Measurements from ENCODE around the gene ABHD17C. TPM values are rescaled to one million over a fixed set of nuclear protein-coding genes. Genes with fewer than 3 reads are reported as not detected.

Gene ABHD17C
- total RNA-seq, 2 experiments from 2014 or later, result 6.1 to 9.0 TPM

DNA sequence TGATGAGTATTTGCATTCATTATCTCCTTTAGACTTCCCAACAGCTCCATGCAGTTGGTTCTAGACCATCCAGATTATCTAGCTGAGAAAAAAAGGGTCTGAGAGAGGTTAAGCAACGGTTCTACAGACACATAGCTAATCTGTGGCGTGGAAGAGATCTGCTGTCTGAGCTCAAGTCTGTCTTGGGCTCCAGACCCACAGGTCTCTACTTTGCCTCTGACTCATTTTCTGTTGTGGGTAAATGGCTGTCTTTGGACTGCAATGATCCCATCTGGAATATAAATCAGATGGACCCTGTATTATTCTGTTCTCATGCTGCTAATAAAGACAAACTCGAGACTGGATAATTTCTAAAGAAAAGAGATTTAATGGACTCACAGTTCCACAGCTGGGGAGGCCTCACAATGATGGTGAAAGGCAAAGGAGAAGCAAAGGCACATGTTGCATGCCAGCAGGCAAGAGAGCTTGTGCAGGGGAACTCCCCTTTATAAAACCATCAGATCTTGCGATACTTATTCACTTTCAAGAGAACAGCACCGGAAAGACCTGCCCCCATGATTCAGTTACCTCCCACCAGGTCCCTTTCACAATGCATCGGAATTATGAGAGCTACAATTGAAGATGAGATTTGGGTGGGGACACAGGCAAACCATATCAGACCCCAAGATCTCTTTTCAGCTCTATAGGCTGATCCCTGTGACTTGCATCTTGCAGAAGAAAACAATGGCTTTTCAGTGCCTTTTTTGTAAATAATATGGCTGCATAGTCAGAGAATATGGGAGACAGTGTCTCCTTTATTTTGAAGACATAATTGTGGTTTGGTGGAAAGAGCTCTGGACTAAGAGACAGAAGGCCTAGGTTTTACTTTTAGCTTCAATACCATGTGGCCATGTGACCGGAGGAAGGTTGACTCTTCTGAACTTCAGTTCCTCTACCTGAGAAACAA lies 108.7 kb downstream of the ABHD17C start:
- Mint-ChIP-seq H3K9me3 (peaks cover 6% of the 10 kb centered on the region), H3K4me3 (no peak overlapping the region), H3K36me3 (no peaks in the 10 kb centered on the region), H3K27me3 (no peaks in the 10 kb centered on the region), H3K4me1 (ENCODE audit: low read depth) (peaks cover 26% of the 10 kb centered on the region), H3K27ac (peak overlapping the region; percentile 55)
- CTCF ChIA-PET, result interaction anchor here (0.7 to 3.4 kb wide), 6 partner anchors 18 to 462 kb away, joined by 3 to 22 read pairs (median 4); partner anchors contain the start of gene CEMIP
- intact Hi-C loops (cut with micrococcal nuclease), result loop anchor here (2.0 to 10.0 kb wide), 2 partner anchors 17 to 491 kb away; no protein-coding TSS in a partner anchor
- POLR2A ChIA-PET, result interaction anchor here (1.1 to 1.4 kb wide), 3 partner anchors 19 to 483 kb away, joined by 3 to 6 read pairs (median 3); partner anchors contain the start of gene CEMIP
- peak; percentile 67 for DNase-seq

DNA sequence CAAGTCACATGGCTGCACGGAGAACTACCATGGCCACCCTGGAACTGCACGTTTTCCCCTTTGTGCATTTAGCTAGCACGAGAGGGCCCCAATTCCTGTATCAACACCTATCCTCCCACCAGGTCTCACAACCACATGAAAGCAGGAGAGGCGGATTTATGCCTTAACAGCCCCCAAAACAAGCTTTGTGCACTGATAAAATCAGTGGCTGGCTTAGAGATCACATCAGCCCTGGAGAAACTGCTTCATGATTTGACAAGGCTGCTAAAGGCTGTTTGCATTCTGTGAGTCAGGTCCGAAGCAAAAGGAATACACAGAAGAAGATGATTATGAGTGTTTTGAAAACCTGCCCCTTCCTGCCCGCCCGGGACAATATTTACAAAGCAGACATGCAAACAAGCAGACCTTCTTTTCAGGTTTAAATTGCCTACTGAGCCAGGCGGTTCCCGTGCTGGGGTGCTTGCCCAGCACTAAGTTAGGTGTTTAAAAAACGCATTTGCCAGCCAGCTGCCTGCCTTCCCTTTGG lies 109.9 kb downstream of the ABHD17C start:
- Mint-ChIP-seq H3K4me3 (peak overlapping the region; percentile 11), H3K4me1 (ENCODE audit: low read depth) (peaks cover 26% of the 10 kb centered on the region), H3K36me3 (no peaks in the 10 kb centered on the region), H3K27me3 (no peaks in the 10 kb centered on the region), H3K27ac (peak overlapping the region; percentile 55), H3K9me3 (peaks cover 6% of the 10 kb centered on the region)
- peak; percentile 46 for DNase-seq
- POLR2A ChIA-PET, result no interaction called here
- intact Hi-C loops (cut with micrococcal nuclease), result loop anchor here (1.0 to 10.0 kb wide), 3 partner anchors 18 to 490 kb away; no protein-coding TSS in a partner anchor
- CTCF ChIA-PET, result interaction anchor here (0.9 to 3.4 kb wide), 4 partner anchors 19 to 165 kb away, joined by 4 to 22 read pairs (median 6); partner anchors contain the start of gene CEMIP

Other genes starting within 250 kb of the ABHD17C start
- under 1 TPM in 1 of 2 experiments, not detected in 1; 0.07 TPM for gene CEMIP, start 84.1 kb downstream of the ABHD17C start, total RNA-seq

Data from activated CD4-positive, alpha-beta memory T cell treated with anti-CD3 and anti-CD28 coated beads for 36 hours (primary cell).